D721Med (cell line): ENCODE results near the gene AHCYL1.
"Not testable (repeated sequence)": the region's sequence is repeated elsewhere in the genome, so short reads cannot be mapped to it uniquely, and the experiment has no call there.

Source experiments
- DNase-seq: peaks from one replicate; pipeline ENCODE4 v3.0.0; 2011; ENCODE audit warnings: low spot score; ENCODE audit not compliant: insufficient read length
- FAIRE-seq: peaks from 2 replicates; lab custom pipeline; 2011; peaks lifted over from hg19 to GRCh38; lab: Jason Lieb, UNC
- TF ChIP-seq, protein P1 (sequence below): IDR thresholded peaks from 2 replicates; pipeline ENCODE4 v1.5.1; 2012; ENCODE audit warnings: mild to moderate bottlenecking, control low read depth; ENCODE audit not compliant: insufficient read depth; ENCODE audit errors: missing control alignments

The AHCYL1 gene

DNA sequence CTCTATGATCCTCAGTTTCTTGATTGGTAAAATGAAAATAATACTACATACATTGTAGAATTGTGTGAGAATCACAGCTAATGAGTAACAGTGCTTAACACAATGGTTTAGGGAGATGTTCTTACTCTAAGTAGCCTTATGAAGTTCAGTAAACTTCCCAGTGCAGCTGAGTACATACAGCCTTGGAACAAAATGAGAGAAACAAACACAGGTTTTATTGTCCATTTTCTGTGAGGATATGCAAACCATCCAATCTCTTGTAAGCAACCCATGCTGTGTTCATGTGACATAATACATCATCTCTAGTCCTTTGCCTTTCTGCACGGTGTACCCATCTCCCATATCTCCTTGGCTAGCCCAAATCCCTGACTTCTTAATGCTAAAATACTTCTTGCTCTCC is 35.2 kb downstream of the AHCYL1 start:
- DNase-seq (no peak), FAIRE-seq (no peak)
- TF ChIP-seq, protein P1, sequence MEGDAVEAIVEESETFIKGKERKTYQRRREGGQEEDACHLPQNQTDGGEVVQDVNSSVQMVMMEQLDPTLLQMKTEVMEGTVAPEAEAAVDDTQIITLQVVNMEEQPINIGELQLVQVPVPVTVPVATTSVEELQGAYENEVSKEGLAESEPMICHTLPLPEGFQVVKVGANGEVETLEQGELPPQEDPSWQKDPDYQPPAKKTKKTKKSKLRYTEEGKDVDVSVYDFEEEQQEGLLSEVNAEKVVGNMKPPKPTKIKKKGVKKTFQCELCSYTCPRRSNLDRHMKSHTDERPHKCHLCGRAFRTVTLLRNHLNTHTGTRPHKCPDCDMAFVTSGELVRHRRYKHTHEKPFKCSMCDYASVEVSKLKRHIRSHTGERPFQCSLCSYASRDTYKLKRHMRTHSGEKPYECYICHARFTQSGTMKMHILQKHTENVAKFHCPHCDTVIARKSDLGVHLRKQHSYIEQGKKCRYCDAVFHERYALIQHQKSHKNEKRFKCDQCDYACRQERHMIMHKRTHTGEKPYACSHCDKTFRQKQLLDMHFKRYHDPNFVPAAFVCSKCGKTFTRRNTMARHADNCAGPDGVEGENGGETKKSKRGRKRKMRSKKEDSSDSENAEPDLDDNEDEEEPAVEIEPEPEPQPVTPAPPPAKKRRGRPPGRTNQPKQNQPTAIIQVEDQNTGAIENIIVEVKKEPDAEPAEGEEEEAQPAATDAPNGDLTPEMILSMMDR, result no peak

DNA sequence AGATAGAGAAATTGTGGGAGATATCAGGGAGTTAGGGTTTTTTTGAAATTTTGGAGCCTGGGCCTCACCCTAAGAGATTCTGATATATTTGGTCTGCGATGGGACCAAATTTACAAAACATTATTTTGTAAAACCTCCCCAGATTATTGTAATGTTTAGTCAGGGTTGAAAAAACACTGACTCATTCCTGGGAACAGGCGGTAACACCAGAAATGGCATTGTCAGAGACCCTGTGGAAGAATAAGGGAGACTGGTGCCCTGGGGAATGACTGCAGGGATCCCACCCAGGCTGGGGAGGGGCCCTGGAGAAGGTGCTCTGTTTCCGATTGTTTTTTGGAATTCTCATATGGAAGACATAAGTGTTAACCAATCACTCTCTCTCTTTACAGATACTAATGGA is 36.7 kb downstream of the AHCYL1 start:
- FAIRE-seq, result no peak
- TF ChIP-seq, protein P1, result no peak

DNA sequence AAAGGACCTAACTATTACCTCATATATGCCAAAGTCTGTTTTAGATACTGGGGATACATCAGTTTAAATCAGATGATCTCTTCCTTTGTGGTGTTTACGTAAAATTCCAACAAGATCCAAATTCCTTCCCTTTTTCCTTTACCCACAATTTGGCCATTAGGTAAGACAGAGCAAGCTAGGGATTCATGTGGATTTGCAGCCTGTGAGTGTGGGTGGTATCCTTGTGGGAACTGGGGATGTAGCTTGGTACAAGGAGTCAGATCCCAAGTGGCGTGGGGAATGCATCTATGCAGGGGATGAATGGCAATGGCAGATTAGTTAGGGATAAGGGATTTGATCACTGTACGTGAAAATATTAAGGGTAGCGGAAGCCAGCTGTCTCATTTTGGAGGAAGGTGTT is 40.0 kb downstream of the AHCYL1 start:
- TF ChIP-seq, protein P1, result no peak
- DNase-seq, result no peak
- FAIRE-seq, result no peak

More for the DNA sequence above, 36.7 kb downstream of the AHCYL1 start:
- no peak for DNase-seq

DNA sequence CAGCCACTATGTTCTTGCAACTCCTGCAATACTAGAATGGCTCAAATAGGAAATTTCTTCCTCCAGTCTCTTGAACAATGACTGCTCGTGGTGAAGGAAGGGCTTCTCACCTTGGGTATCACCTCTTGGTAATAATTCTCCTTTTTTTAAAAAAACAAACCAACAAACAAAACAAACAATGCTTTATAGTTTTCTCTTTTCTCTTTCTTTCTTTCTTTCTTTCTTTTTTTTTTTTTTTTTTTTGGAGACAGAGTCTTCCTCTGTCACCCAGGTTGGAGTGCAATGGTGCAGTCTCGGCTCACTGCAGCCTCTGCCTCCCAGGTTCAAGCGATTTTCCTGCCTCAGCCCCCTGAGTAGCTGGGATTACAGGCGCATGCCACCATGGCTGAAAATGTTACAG is 46.1 kb downstream of the AHCYL1 start:
- FAIRE-seq, DNase-seq: not testable (repeated sequence)

DNA sequence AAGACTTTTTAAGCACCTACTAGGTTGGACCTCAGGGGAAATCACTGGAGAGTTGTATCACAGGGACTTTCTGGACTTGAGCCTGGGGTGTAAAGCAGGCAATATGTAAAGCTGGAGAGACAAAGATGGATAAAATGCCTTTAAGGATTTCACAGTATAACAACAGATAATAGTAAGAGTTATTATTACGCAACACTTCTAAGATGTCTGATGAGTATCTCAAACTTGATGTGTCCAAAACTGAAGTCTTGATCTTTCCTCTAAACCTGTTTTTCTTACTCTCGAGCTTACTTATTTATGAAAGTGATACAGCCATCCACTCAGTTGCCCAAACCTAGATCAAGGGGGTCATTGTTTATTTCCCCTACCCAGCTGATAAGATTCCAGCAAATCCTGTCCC is 47.8 kb downstream of the AHCYL1 start:
- TF ChIP-seq, protein P1, result no peak
- no peak for DNase-seq
- FAIRE-seq, result no peak

DNA sequence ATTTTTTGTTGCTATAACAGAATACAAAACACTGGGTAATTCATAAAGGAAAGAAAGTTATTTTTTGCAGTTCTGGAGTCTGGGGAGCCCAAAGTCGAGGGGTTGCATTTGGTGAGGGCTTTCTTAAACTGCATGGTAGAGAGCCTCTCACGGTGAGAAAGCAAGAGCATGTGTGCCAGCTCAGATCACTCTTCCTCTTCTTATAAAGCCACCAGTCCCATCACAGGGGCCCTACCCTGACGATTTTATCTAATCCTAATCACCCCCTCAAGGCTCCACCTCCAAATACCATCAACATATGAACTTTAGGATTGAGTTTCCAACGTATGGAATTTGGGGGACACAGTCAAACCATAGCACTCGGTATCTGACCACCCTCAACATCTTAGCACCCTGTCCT is 48.9 kb downstream of the AHCYL1 start:
- FAIRE-seq (no peak), DNase-seq (no peak)
- TF ChIP-seq, protein P1, result no peak

DNA sequence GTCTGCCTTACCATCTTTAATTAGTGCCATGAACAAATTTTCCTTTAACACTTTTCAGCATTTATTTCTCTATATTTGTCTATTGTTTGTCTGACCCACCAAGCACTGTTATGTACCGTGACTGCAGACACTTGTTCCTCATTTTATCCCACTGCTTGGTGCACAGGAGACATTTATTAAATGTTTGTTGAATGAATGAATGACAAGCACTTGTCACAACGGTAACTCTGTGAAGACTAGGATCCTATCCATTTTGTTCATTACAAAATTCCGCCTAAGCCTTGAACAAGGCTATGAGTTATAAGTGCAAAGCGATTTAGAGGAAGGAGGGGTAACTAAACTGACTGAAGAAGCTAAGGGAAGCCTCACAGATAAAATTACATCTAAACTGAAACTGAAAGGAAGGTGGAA is 49.5 kb downstream of the AHCYL1 start:
- no peak for FAIRE-seq
- TF ChIP-seq, protein P1, result no peak
- no peak for DNase-seq
